ENCODE measurements around the gene TEX2. TPM values are rescaled to one million over a fixed set of nuclear protein-coding genes. Genes with fewer than 3 reads are reported as not detected.

The TEX2 gene
- total and polyA plus RNA-seq, 9 of the 15 experiments (the other 6 are each of a cell fraction or from before 2014, with no cell fraction given): 4.1 to 27.6 (median 19.3) TPM

- Histone ChIP-seq H3K4me1 (replicated peaks in 1 of 2; ENCODE audit: control insufficient read depth in 2 of 2, insufficient read depth in 2 of 2, low read length in 2 of 2) (peaks cover 15 to 31% of the 10 kb centered on the region in 2 experiments; a peak in 4 of 5 replicates), H3K27ac (ENCODE audit: extremely low read depth, low read depth, low read length) (no peak overlapping the region), H3K9me1 (ENCODE audit: control insufficient read depth, insufficient read depth, low read length) (no peaks in the 10 kb centered on the region), H3K4me3 (no peak overlapping the region), H3K27me3 (ENCODE audit: control insufficient read depth in 2 of 2, insufficient read depth in 2 of 2, low read length in 2 of 2) (no peaks in the 10 kb centered on the region), H3K9me3 (replicated peaks; ENCODE audit: control insufficient read depth, insufficient read depth, low read depth, low read length) (no peaks in the 10 kb centered on the region), H4K20me1 (replicated peaks; ENCODE audit: control insufficient read depth, insufficient read depth, low read length) (peaks cover 17% of the 10 kb centered on the region), H3K4me2 (ENCODE audit: insufficient read depth, low read length) (peak overlapping the region; percentile 4; the same call in 1 of the 2 replicates), H2AFZ (ENCODE audit: low read depth, low read length) (no peak overlapping the region), H3K79me2 (ENCODE audit: control insufficient read depth, insufficient read depth, low read length) (peaks cover 88% of the 10 kb centered on the region), H3K9ac (ENCODE audit: insufficient read depth in 1 of 2, low read depth in 2 of 2, low read length in 2 of 2) (no peak overlapping the region), H3K36me3 (ENCODE audit: control insufficient read depth, insufficient read depth, low read length) (peaks cover 7% of the 10 kb centered on the region; the same call in 2 of the 3 replicates)
- WGBS (ENCODE audit: insufficient coverage, low coverage, missing lambda C conversion rate): 77% methylated on average over 2 of the region's 2 CpGs
- in situ Hi-C loops (cut with MboI) (no loop called here), intact Hi-C loops (cut with micrococcal nuclease) (no loop called here)
- FAIRE-seq (no peak), DNase-seq (ENCODE audit: extremely low read depth in 1 of 4, low spot score in 3 of 4) (no peak), ATAC-seq (no peak)
- ChIA-PET POLR2A (interaction anchor here (1.7 to 3.2 kb wide), 4 partner anchors 8 to 87 kb away, joined by 6 to 17 read pairs (median 11); no protein-coding TSS in a partner anchor), CTCF (ENCODE audit: low intra/inter-chr PET ratio) (no interaction called here)
- BruUV-seq (replicated peaks): no TSS peak
- no peak for TF ChIP-seq ETV1 (tag; conservative IDR thresholded peaks at IDR 0.05; ENCODE audit: low read depth)
- no peak for TF ChIP-seq KDM5B (IDR thresholded peaks at IDR 0.05; ENCODE audit: insufficient replicate concordance, low read depth, low read length)
- TF ChIP-seq ZNF609 (CRISPR knock-in tag; IDR thresholded peaks at IDR 0.05; ENCODE audit: borderline replicate concordance): no peak
- no peak for TF ChIP-seq NEUROD1 (IDR thresholded peaks at IDR 0.05; ENCODE audit: borderline replicate concordance, low read depth, low read length, partially characterized antibody)
- TF ChIP-seq E2F6 (IDR thresholded peaks at IDR 0.05; ENCODE audit: borderline replicate concordance in 1 of 2, extremely low read depth in 1 of 2, insufficient read depth in 1 of 2, insufficient read length in 1 of 2, low read depth in 1 of 2, low read length in 1 of 2, poor library complexity in 1 of 2, severe bottlenecking in 1 of 2): no peak
- no peak for TF ChIP-seq GABPB1 (CRISPR knock-in tag; IDR thresholded peaks at IDR 0.05)
- TF ChIP-seq UBTF (IDR thresholded peaks at IDR 0.05; ENCODE audit: borderline replicate concordance in 1 of 2, low read depth in 2 of 2, low read length in 2 of 2): no peak
- no peak for TF ChIP-seq MAZ (CRISPR knock-in tag; conservative IDR thresholded peaks at IDR 0.05 in 1 of 2, IDR thresholded peaks at IDR 0.05 in 1 of 2)
- 0 out of 2 replicates have a peak, but pooled peaks have one; percentile 27 for TF ChIP-seq FOXK1 (CRISPR knock-in tag; IDR thresholded peaks at IDR 0.05; ENCODE audit: borderline replicate concordance)
- no peak for TF ChIP-seq SMARCA4 (IDR thresholded peaks at IDR 0.05)
- peak; percentile 61 for TF ChIP-seq ESRRA (IDR thresholded peaks at IDR 0.05; ENCODE audit: borderline replicate concordance, low read depth)
These were observed 30.4 kb downstream of the TEX2 start for GRCh38 chr17:64232466-64233262.
